Measurements from ENCODE around the gene DUSP22.

GRCh38 chr6:363291-363690 lies 71.0 kb downstream of the DUSP22 start:
- TF ChIP-seq, protein P1, sequence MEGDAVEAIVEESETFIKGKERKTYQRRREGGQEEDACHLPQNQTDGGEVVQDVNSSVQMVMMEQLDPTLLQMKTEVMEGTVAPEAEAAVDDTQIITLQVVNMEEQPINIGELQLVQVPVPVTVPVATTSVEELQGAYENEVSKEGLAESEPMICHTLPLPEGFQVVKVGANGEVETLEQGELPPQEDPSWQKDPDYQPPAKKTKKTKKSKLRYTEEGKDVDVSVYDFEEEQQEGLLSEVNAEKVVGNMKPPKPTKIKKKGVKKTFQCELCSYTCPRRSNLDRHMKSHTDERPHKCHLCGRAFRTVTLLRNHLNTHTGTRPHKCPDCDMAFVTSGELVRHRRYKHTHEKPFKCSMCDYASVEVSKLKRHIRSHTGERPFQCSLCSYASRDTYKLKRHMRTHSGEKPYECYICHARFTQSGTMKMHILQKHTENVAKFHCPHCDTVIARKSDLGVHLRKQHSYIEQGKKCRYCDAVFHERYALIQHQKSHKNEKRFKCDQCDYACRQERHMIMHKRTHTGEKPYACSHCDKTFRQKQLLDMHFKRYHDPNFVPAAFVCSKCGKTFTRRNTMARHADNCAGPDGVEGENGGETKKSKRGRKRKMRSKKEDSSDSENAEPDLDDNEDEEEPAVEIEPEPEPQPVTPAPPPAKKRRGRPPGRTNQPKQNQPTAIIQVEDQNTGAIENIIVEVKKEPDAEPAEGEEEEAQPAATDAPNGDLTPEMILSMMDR (IDR thresholded peaks at IDR 0.05; ENCODE audit: insufficient read depth, low read depth, low read length) = no peak
- TF ChIP-seq EZH2 (IDR thresholded peaks at IDR 0.05; ENCODE audit: insufficient read depth, low read length) = no peak
